GM12873 (cell line): ENCODE data around the gene CPLANE2.

ENCODE experiments used
- CTCF ChIP-seq: IDR thresholded peaks from 2 replicates; pipeline ENCODE4 v1.5.1; 2012; ENCODE audit warnings: low read depth, mild to moderate bottlenecking, moderate library complexity, low read length, control low read depth; ENCODE audit not compliant: insufficient read depth; ENCODE audit errors: missing control alignments

The CPLANE2 gene

GRCh38 chr1:16207318-16208269, 29.4 kb downstream of the CPLANE2 start:
- no peak for TF ChIP-seq CTCF

GRCh38 chr1:16206547-16207317, 30.3 kb downstream of the CPLANE2 start:
- TF ChIP-seq CTCF: no peak

DNA sequence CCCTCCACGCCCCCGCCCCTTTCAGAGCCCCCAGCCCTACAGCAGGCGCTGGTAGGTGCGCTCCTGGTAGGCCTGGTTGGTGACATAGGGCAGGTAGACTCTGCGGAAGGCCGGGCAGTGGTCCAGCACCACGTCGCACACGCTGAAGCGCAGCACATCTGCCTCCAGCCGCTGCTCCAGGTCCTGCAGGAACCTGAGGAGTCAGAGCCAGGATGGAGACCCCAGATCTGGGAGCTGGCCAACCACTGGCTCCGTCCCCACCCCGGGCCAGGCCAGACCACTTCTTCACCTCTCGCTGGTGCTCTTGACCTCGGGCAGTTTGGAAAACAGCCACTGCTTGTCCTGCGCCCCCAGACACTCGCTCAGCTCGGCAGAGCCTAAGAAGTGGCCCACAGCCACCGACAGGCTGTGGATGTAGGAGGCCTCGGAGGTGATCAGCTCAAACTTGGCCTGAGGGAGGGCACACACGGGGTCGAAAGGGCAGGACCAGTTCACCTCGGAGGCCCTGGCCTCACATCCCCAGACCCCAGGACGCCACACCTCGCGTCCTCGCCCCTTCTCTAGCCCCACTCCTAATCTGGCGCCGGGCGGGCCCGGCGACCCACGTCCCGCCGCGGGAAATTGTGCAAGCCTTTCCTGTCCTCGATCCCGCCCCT, 31.0 kb downstream of the CPLANE2 start:
- no peak for TF ChIP-seq CTCF

- TF ChIP-seq CTCF: no peak
Observed at GRCh38 chr1:16205334-16205671, 31.7 kb downstream of the CPLANE2 start.

GRCh38 chr1:16204634-16205333, 32.2 kb downstream of the CPLANE2 start:
- TF ChIP-seq CTCF: peak; percentile 52

GRCh38 chr1:16204216-16204615, 32.8 kb downstream of the CPLANE2 start:
- no peak for TF ChIP-seq CTCF

DNA sequence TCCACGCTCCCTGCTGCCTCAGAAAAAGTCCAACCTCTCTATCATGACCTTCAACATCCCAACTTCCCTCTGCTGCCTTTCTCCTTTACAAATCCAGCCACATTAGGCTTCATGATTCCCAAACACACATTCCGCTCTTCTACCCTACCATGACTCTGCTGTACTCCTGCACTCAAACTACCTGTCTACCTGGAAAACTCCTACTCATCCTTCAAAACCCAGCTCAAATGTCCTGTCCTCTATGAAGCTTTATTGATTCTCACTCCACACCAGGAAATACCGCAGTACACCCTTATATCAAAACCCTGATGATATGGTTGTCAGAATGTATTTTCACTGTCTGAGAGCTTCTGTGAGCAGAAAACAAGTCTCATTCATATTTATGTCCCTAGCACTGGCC, 33.4 kb downstream of the CPLANE2 start:
- TF ChIP-seq CTCF: no peak
